Hematopoietic multipotent progenitor cell treated with erythropoietin and hydrocortisone succinate and interleukin-3 and kit ligand, for 8 days (in vitro differentiated cells): ENCODE results near the gene ZFY.
"Not testable (repeated sequence)": the region's sequence is repeated elsewhere in the genome, so short reads cannot be mapped to it uniquely, and the experiment has no call there.

ENCODE experiments used
- DNase-seq: peaks from one replicate; pipeline ENCODE4 v3.0.0-alpha.2; 2015

ZFY gene

GRCh38 chrY:2979283-2979682, 44.1 kb downstream of the ZFY start:
- DNase-seq, result no peak

GRCh38 chrY:2984491-2984890, 49.3 kb downstream of the ZFY start:
- DNase-seq, result no peak

GRCh38 chrY:2987178-2987577, 52.0 kb downstream of the ZFY start:
- not testable (repeated sequence) for DNase-seq

- not testable (repeated sequence) for DNase-seq
Measured at GRCh38 chrY:2997369-2997768, 62.2 kb downstream of the ZFY start.

- DNase-seq, result peak; percentile 27
Measured at GRCh38 chrY:3002190-3002589, 67.0 kb downstream of the ZFY start.

GRCh38 chrY:3002680-3003515, 67.7 kb downstream of the ZFY start:
- peak; percentile 70 for DNase-seq

GRCh38 chrY:3003516-3003830, 68.3 kb downstream of the ZFY start:
- DNase-seq, result peak; percentile 24

- peak; percentile 20 for DNase-seq
Measured at GRCh38 chrY:3003846-3004245, 68.7 kb downstream of the ZFY start.

GRCh38 chrY:3006031-3006430, 70.8 kb downstream of the ZFY start:
- not testable (repeated sequence) for DNase-seq

- DNase-seq, result no peak
Measured at GRCh38 chrY:3007967-3008366, 72.8 kb downstream of the ZFY start.

GRCh38 chrY:3012226-3012625, 77.0 kb downstream of the ZFY start:
- peak; percentile 73 for DNase-seq

GRCh38 chrY:3016594-3016993, 81.4 kb downstream of the ZFY start:
- no peak for DNase-seq

- no peak for DNase-seq
Measured at GRCh38 chrY:3018546-3018945, 83.4 kb downstream of the ZFY start.

GRCh38 chrY:3019584-3019983, 84.4 kb downstream of the ZFY start:
- no peak for DNase-seq

- DNase-seq, result no peak
Measured at GRCh38 chrY:3021176-3021575, 86.0 kb downstream of the ZFY start.

- no peak for DNase-seq
Measured at GRCh38 chrY:3023606-3024005, 88.4 kb downstream of the ZFY start.

- DNase-seq, result no peak
Measured at GRCh38 chrY:3025357-3025756, 90.2 kb downstream of the ZFY start.
